ENCODE measurements around the gene C1QTNF3.
"Not testable (repeated sequence)": the region's sequence is repeated elsewhere in the genome, so short reads cannot be mapped to it uniquely, and the experiment has no call there.

GRCh38 chr5:34083898-34084297, 40.9 kb upstream of the C1QTNF3 start:
- TF ChIP-seq, protein P1, sequence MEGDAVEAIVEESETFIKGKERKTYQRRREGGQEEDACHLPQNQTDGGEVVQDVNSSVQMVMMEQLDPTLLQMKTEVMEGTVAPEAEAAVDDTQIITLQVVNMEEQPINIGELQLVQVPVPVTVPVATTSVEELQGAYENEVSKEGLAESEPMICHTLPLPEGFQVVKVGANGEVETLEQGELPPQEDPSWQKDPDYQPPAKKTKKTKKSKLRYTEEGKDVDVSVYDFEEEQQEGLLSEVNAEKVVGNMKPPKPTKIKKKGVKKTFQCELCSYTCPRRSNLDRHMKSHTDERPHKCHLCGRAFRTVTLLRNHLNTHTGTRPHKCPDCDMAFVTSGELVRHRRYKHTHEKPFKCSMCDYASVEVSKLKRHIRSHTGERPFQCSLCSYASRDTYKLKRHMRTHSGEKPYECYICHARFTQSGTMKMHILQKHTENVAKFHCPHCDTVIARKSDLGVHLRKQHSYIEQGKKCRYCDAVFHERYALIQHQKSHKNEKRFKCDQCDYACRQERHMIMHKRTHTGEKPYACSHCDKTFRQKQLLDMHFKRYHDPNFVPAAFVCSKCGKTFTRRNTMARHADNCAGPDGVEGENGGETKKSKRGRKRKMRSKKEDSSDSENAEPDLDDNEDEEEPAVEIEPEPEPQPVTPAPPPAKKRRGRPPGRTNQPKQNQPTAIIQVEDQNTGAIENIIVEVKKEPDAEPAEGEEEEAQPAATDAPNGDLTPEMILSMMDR (IDR thresholded peaks at IDR 0.05): not testable (repeated sequence)
- not testable (repeated sequence) for TF ChIP-seq POLR2AphosphoS5 (IDR thresholded peaks at IDR 0.05)

Measured in esophagus muscularis mucosa (tissue), 3 donors.